Calu3 (cell line): Measurements from ENCODE around the gene NCLN. TPM values are rescaled to one million over a fixed set of nuclear protein-coding genes. Genes with fewer than 3 reads are reported as not detected.

ENCODE experiments used
- BruUV-seq: library from RNA; stranded (reverse); fragments of 400-500 nt; replicated peaks from 2 replicates; lab custom pipeline; 2021; lab: Mats Ljungman, UMichigan
- CTCF ChIA-PET: fragments of 300-600 bp; sonication (Branson Sonifier 250); formaldehyde crosslinking; loops from one replicate; lab custom pipeline; 2022; ENCODE audit warnings: antibody characterized with exemption; lab: Charles Lee
- DNase-seq: peaks from one replicate; pipeline ENCODE4 v3.0.0; 2022
- H3K27ac Mint-ChIP-seq: one replicate; pipeline ENCODE4 v1.8.0; 2022; ENCODE audit warnings: mixed read lengths; ENCODE audit not compliant: unreplicated experiment
- H3K27me3 Mint-ChIP-seq: one replicate; pipeline ENCODE4 v1.8.0; 2022; ENCODE audit warnings: mixed read lengths; ENCODE audit not compliant: unreplicated experiment
- H3K36me3 Mint-ChIP-seq: one replicate; pipeline ENCODE4 v1.8.0; 2022; ENCODE audit warnings: mild to moderate bottlenecking, moderate library complexity, mixed read lengths; ENCODE audit not compliant: insufficient read depth, unreplicated experiment
- H3K4me1 Mint-ChIP-seq: one replicate; pipeline ENCODE4 v1.8.0; 2022; ENCODE audit warnings: mild to moderate bottlenecking, low read depth, mixed read lengths; ENCODE audit not compliant: unreplicated experiment
- H3K4me3 Mint-ChIP-seq: one replicate; pipeline ENCODE4 v1.8.0; 2022; ENCODE audit warnings: mild to moderate bottlenecking, low read depth, moderate library complexity, mixed read lengths; ENCODE audit not compliant: unreplicated experiment
- H3K9me3 Mint-ChIP-seq: one replicate; pipeline ENCODE4 v1.8.0; 2022; ENCODE audit warnings: low read depth, mixed read lengths; ENCODE audit not compliant: unreplicated experiment
- intact Hi-C: fragments of 100-400 bp; cut with micrococcal nuclease; formaldehyde crosslinking; loops from one replicate; pipeline ENCODE4 v1.10.0; 2022; ENCODE audit not compliant: unreplicated experiment
- total RNA-seq: library from RNA; stranded (reverse); gene quantifications from 2 replicates; pipeline ENCODE4 v1.2.3, GENCODE V29; 2022
- TF ChIP-seq, protein P1 (sequence below): fragments of 200-600 bp; IDR thresholded peaks from one replicate; pipeline ENCODE4 v1.8.0; 2022; ENCODE audit warnings: antibody characterized with exemption; ENCODE audit not compliant: unreplicated experiment

NCLN gene
- total RNA-seq, 1 experiment from 2014 or later, result 79.6 TPM

DNA sequence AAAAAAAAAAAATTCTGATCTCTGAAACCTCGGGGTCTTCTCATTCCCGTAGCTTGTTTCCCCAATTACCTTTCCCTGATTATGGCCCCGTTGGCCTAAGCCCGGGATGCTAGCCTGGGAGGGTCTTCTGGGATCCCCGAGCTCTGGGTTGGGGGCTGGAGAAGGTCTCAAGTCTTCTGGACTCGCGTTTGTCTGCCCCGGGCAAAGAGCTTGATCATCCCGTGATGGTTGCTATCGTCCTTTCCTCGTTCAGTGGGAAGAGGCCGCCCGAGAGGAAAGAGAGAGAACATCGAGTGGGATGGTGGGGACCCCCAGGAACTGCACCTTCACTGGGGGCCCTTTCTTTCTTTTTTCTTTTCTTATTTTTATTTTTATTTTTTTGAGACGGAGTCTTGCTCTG lies 47.5 kb upstream of the NCLN start:
- CTCF ChIA-PET, result interaction anchor here (2.4 kb wide), 1 partner anchor 9 kb away, joined by 8 read pairs; no protein-coding TSS in a partner anchor
- no peak for DNase-seq
- H3K36me3 Mint-ChIP-seq, result no peaks in the 10 kb centered on the region
- H3K4me1 Mint-ChIP-seq, result peaks cover 10% of the 10 kb centered on the region
- no peak overlapping the region for H3K27ac Mint-ChIP-seq
- no TSS peak for BruUV-seq
- TF ChIP-seq, protein P1, sequence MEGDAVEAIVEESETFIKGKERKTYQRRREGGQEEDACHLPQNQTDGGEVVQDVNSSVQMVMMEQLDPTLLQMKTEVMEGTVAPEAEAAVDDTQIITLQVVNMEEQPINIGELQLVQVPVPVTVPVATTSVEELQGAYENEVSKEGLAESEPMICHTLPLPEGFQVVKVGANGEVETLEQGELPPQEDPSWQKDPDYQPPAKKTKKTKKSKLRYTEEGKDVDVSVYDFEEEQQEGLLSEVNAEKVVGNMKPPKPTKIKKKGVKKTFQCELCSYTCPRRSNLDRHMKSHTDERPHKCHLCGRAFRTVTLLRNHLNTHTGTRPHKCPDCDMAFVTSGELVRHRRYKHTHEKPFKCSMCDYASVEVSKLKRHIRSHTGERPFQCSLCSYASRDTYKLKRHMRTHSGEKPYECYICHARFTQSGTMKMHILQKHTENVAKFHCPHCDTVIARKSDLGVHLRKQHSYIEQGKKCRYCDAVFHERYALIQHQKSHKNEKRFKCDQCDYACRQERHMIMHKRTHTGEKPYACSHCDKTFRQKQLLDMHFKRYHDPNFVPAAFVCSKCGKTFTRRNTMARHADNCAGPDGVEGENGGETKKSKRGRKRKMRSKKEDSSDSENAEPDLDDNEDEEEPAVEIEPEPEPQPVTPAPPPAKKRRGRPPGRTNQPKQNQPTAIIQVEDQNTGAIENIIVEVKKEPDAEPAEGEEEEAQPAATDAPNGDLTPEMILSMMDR, result no peak
- H3K4me3 Mint-ChIP-seq, result no peak overlapping the region
- H3K27me3 Mint-ChIP-seq, result no peaks in the 10 kb centered on the region
- no peaks in the 10 kb centered on the region for H3K9me3 Mint-ChIP-seq
- intact Hi-C loops, result no loop called here

DNA sequence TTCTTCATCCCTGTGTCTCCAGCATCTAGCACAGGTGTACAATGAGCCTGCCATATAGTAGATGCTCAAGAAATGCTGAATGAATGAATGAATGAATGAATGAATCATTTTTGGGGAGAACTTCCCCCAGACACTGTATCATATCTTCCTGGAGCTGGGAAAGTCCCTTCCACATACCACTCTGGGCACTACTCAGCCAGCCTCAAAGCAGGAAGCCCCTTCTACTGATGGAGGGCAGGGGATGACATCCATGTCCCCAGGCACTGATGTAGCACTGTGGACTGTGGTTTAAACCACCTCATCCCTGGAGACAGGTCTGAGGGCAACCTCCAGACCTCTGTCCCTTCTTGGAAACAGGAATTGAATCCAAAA lies 45.1 kb upstream of the NCLN start:
- CTCF ChIA-PET, result interaction anchor here (2.4 kb wide), 1 partner anchor 11 kb away, joined by 8 read pairs; no protein-coding TSS in a partner anchor
- Mint-ChIP-seq H3K36me3 (no peaks in the 10 kb centered on the region), H3K9me3 (no peaks in the 10 kb centered on the region), H3K27me3 (no peaks in the 10 kb centered on the region), H3K4me1 (peaks cover 10% of the 10 kb centered on the region), H3K27ac (no peak overlapping the region), H3K4me3 (no peak overlapping the region)
- DNase-seq, result no peak
- TF ChIP-seq, protein P1, result no peak
- intact Hi-C loops, result no loop called here
- BruUV-seq, result no TSS peak

DNA sequence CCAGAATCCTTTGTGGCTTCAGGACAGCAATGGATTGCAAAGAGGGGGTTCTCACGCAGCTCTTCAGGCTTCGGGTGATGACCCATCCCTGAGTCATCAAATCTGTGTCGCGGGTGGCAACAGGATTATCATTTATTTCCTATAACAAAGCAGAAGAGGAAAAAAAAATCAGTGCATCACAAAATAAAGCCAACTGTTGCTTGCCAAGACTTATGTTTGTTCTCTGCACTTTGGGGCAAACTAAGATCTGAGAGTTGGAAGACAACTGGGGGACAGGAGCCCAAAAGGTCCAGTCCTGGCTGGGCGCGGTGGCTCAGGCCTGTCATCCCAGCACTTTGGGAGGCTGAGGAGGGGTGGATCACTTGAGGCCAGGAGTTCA lies 43.4 kb upstream of the NCLN start:
- Mint-ChIP-seq H3K9me3 (no peaks in the 10 kb centered on the region), H3K27me3 (no peaks in the 10 kb centered on the region), H3K4me1 (peaks cover 10% of the 10 kb centered on the region), H3K36me3 (no peaks in the 10 kb centered on the region), H3K27ac (no peak overlapping the region), H3K4me3 (no peak overlapping the region)
- no peak for DNase-seq
- TF ChIP-seq, protein P1, result no peak
- no TSS peak for BruUV-seq
- intact Hi-C loops, result no loop called here
- CTCF ChIA-PET, result interaction anchor here (1.0 kb wide), 1 partner anchor 63 kb away, joined by 4 read pairs; no protein-coding TSS in a partner anchor

DNA sequence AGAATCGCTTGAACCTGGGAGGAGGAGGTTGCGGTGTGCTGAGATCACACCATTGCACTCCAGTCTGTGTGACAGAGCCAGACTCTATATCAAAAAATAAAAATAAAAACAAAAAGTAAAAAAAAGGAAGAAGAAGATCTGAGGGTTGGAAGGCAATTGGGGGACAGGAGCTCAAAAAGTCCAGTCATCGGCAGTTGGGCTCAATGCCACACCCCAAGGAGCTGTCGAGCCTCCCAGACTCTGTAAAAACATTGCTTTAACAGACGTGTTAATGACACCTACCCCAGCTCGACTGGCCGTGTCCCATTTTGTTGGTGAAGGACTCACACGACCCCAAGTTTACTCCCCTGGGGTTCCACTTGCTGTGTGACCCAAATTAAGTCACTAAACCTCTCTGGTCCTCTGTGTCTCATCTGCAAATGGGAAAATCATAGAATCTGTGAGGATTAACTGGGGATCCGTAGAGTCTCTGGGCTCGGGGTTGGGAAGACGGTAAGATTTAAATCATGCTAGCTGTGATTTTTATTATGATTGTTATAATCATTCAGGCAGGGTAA lies 42.9 kb upstream of the NCLN start:
- TF ChIP-seq, protein P1, result no peak
- intact Hi-C loops, result no loop called here
- no peak for DNase-seq
- CTCF ChIA-PET, result interaction anchor here (1.0 kb wide), 1 partner anchor 63 kb away, joined by 4 read pairs; no protein-coding TSS in a partner anchor
- H3K4me1 Mint-ChIP-seq, result peaks cover 10% of the 10 kb centered on the region
- H3K36me3 Mint-ChIP-seq, result no peaks in the 10 kb centered on the region
- no peak overlapping the region for H3K27ac Mint-ChIP-seq
- no peaks in the 10 kb centered on the region for H3K27me3 Mint-ChIP-seq
- no TSS peak for BruUV-seq
- no peaks in the 10 kb centered on the region for H3K9me3 Mint-ChIP-seq
- H3K4me3 Mint-ChIP-seq, result no peak overlapping the region
